ENCODE data around the gene ATP10B. TPM values are rescaled to one million over a fixed set of nuclear protein-coding genes. Genes with fewer than 3 reads are reported as not detected.
A peak's percentile ranks its signal among the peaks of the same experiment; 100 is the strongest.

ATP10B gene
- total RNA-seq, 1 donor from 2014 or later: not detected

GRCh38 chr5:160693831-160694465 lies 158.1 kb downstream of the ATP10B start:
- TF ChIP-seq CTCF (IDR thresholded peaks at IDR 0.05): no peak
- ATAC-seq: peak; percentile 23
- Histone ChIP-seq H3K27me3 (no peaks in the 10 kb centered on the region), H3K27ac (no peak overlapping the region), H3K9me3 (no peaks in the 10 kb centered on the region), H3K36me3 (no peaks in the 10 kb centered on the region), H3K4me1 (no peaks in the 10 kb centered on the region), H3K4me3 (no peak overlapping the region)
- intact Hi-C loops (cut with DNase I): no loop called here
- no peak for DNase-seq

GRCh38 chr5:160692271-160692670 lies 159.7 kb downstream of the ATP10B start:
- intact Hi-C loops (cut with DNase I): no loop called here

GRCh38 chr5:160685695-160686094 lies 166.3 kb downstream of the ATP10B start:
- no peaks in the 10 kb centered on the region for H3K27me3 ChIP-seq
- intact Hi-C loops (cut with DNase I): no loop called here
- TF ChIP-seq CTCF (IDR thresholded peaks at IDR 0.05): peak; percentile 36
- no peaks in the 10 kb centered on the region for H3K4me1 ChIP-seq
- H3K9me3 ChIP-seq: no peaks in the 10 kb centered on the region
- no peak overlapping the region for H3K27ac ChIP-seq
- ATAC-seq: peak; percentile 53
- no peak for DNase-seq
- no peak overlapping the region for H3K4me3 ChIP-seq
- no peaks in the 10 kb centered on the region for H3K36me3 ChIP-seq

More at GRCh38 chr5:160692271-160692670, 159.7 kb downstream of the ATP10B start:
- Histone ChIP-seq H3K9me3 (no peaks in the 10 kb centered on the region), H3K4me3 (no peak overlapping the region), H3K4me1 (no peaks in the 10 kb centered on the region), H3K36me3 (no peaks in the 10 kb centered on the region), H3K27me3 (no peaks in the 10 kb centered on the region), H3K27ac (no peak overlapping the region)
- no peak for DNase-seq
- no peak for ATAC-seq
- TF ChIP-seq CTCF (IDR thresholded peaks at IDR 0.05): no peak

- Histone ChIP-seq H3K36me3 (no peaks in the 10 kb centered on the region), H3K27ac (no peak overlapping the region), H3K4me3 (no peak overlapping the region), H3K4me1 (no peaks in the 10 kb centered on the region), H3K27me3 (no peaks in the 10 kb centered on the region), H3K9me3 (no peaks in the 10 kb centered on the region)
- DNase-seq (no peak), ATAC-seq (no peak)
- TF ChIP-seq CTCF (IDR thresholded peaks at IDR 0.05): no peak
- intact Hi-C loops (cut with DNase I): no loop called here
Observed at GRCh38 chr5:160685219-160685618, 166.8 kb downstream of the ATP10B start.

GRCh38 chr5:160679567-160680309 lies 172.3 kb downstream of the ATP10B start:
- Histone ChIP-seq H3K4me1 (no peaks in the 10 kb centered on the region), H3K4me3 (no peak overlapping the region), H3K36me3 (no peaks in the 10 kb centered on the region), H3K9me3 (no peaks in the 10 kb centered on the region), H3K27ac (no peak overlapping the region), H3K27me3 (no peaks in the 10 kb centered on the region)
- no peak for ATAC-seq
- no peak for DNase-seq
- intact Hi-C loops (cut with DNase I): no loop called here
- no peak for TF ChIP-seq CTCF (IDR thresholded peaks at IDR 0.05)

All from upper lobe of right lung (tissue), 1 donor.